ENCODE results near the gene MTFR2.

- TF ChIP-seq EZH2 (IDR thresholded peaks at IDR 0.05; ENCODE audit: insufficient read depth, poor library complexity, severe bottlenecking) (no peak), EZH2phosphoT487 (IDR thresholded peaks at IDR 0.05; ENCODE audit: insufficient read depth, low read depth) (no peak)
Measured at GRCh38 chr6:136208783-136209182, 41.3 kb downstream of the MTFR2 start.

All from GM23248 (cell line).